ENCODE data around the gene NR2C2AP. TPM values are rescaled to one million over a fixed set of nuclear protein-coding genes. Genes with fewer than 3 reads are reported as not detected.

Gene NR2C2AP
- total and polyA plus RNA-seq, 2 donors (not counting 3 experiments of a cell fraction or from before 2014, with no cell fraction given), result 11.9 to 17.5 TPM

DNA sequence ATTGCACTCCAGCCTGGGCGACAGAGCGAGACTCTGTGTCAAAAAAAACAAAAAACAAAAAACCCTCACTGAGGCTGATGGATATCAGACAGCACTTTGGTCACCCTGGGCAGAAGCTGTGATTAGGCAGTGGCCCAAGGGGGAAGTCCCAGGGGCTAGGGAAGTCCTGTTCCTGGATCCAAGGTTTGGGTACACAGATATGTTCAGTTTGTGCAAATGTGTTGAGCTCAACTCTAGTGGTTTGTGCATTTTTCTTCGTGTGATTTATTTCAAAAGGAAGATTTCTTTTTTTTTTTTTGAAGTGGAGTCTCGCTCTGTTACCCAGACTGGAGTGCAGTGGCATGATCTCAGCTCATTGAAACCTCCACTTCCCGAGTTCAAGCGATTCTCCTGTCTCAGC lies 45.4 kb downstream of the NR2C2AP start:
- Histone ChIP-seq H3K9me1 (replicated peaks; ENCODE audit: control insufficient read depth, extremely low read depth, insufficient read depth, low read length) (no peaks in the 10 kb centered on the region), H3K9ac (replicated peaks; ENCODE audit: extremely low read depth, insufficient read depth, low read length) (no peak overlapping the region), H3K4me3 (replicated peaks in 1 of 3; ENCODE audit: insufficient read depth in 1 of 3, low read depth in 1 of 3, low read length in 3 of 3) (no peak overlapping the region), H3K4me2 (ENCODE audit: insufficient read depth, low read length) (no peak overlapping the region), H3K27me3 (ENCODE audit: control insufficient read depth in 2 of 2, insufficient read depth in 2 of 2, low read length in 2 of 2) (no peaks in the 10 kb centered on the region), H3K4me1 (ENCODE audit: control insufficient read depth, extremely low read depth, insufficient read depth, low read length) (no peaks in the 10 kb centered on the region), H3K36me3 (ENCODE audit: control insufficient read depth in 2 of 2, extremely low read depth in 1 of 2, insufficient read depth in 2 of 2, low read length in 2 of 2) (no peaks in the 10 kb centered on the region), H4K20me1 (replicated peaks; ENCODE audit: control insufficient read depth, extremely low read depth, insufficient read depth, low read length) (no peaks in the 10 kb centered on the region), H3K27ac (ENCODE audit: insufficient read depth, low read depth, low read length) (no peak overlapping the region), H3K9me3 (replicated peaks; ENCODE audit: control insufficient read depth, insufficient read depth, low read length) (no peaks in the 10 kb centered on the region), H3K79me2 (ENCODE audit: control insufficient read depth, insufficient read depth, low read length) (no peaks in the 10 kb centered on the region), H2AFZ (ENCODE audit: low read depth, low read length) (no peak overlapping the region)
- dilution Hi-C loops (cut with MboI; ENCODE audit: extremely low pct_ligation_motif_present, low sequenced_read_pairs), result no loop called here
- DNase-seq (ENCODE audit: low read depth, low spot score) (no peak), FAIRE-seq (peak; percentile 59)
- CTCF ChIA-PET, result interaction anchor here (0.6 to 4.6 kb wide), 3 partner anchors 11 to 240 kb away, joined by 3 to 31 read pairs (median 23); no protein-coding TSS in a partner anchor
- POLR2A ChIA-PET, result no interaction called here
- BruUV-seq (replicated peaks), result no TSS peak
- TF ChIP-seq GATA2 (IDR thresholded peaks at IDR 0.05; ENCODE audit: insufficient read depth, insufficient read length, low read depth, low read length) (no peak), EZH2 (IDR thresholded peaks at IDR 0.05; ENCODE audit: borderline replicate concordance, low read depth, low read length, severe bottlenecking) (no peak), POLR2A (IDR thresholded peaks at IDR 0.05; ENCODE audit: low read depth, low read length) (no peak), FOS (IDR thresholded peaks at IDR 0.05; ENCODE audit: borderline replicate concordance, insufficient read depth, low read length) (no peak), JUN (IDR thresholded peaks at IDR 0.05; ENCODE audit: borderline replicate concordance, insufficient read depth, insufficient read length, low read depth) (no peak), MAX (IDR thresholded peaks at IDR 0.05; ENCODE audit: insufficient read depth, insufficient read length) (no peak), POLR2AphosphoS5 (IDR thresholded peaks at IDR 0.05; ENCODE audit: insufficient read depth, low read depth, low read length) (no peak)
- TF ChIP-seq, protein P1, sequence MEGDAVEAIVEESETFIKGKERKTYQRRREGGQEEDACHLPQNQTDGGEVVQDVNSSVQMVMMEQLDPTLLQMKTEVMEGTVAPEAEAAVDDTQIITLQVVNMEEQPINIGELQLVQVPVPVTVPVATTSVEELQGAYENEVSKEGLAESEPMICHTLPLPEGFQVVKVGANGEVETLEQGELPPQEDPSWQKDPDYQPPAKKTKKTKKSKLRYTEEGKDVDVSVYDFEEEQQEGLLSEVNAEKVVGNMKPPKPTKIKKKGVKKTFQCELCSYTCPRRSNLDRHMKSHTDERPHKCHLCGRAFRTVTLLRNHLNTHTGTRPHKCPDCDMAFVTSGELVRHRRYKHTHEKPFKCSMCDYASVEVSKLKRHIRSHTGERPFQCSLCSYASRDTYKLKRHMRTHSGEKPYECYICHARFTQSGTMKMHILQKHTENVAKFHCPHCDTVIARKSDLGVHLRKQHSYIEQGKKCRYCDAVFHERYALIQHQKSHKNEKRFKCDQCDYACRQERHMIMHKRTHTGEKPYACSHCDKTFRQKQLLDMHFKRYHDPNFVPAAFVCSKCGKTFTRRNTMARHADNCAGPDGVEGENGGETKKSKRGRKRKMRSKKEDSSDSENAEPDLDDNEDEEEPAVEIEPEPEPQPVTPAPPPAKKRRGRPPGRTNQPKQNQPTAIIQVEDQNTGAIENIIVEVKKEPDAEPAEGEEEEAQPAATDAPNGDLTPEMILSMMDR (IDR thresholded peaks at IDR 0.05; ENCODE audit: extremely low read depth in 1 of 2, insufficient read depth in 1 of 2, low read depth in 1 of 2, low read length in 2 of 2), result no peak
- intact Hi-C loops (cut with micrococcal nuclease), result no loop called here
